Heart right ventricle (tissue), 16 donors: ENCODE data around the gene TXLNB. TPM values are rescaled to one million over a fixed set of nuclear protein-coding genes. Genes with fewer than 3 reads are reported as not detected.

ENCODE experiments used
- ATAC-seq, 8 donors: fragments of 200-7000 bp; cut with Tn5 transposase; one replicate each; pipeline ENCODE4 v1.9.1; 2020; ENCODE audit warnings: mild to moderate bottlenecking in 8 of 8, moderate library complexity in 8 of 8, moderate number of reproducible peaks in 1 of 8
- DNase-seq, 2 donors: peaks; one replicate each; pipeline ENCODE4 v3.0.0-alpha.2; 2020
- H3K27ac ChIP-seq, 10 donors: fragments of 200-600 bp; sonication (generic) in 2 of 10; one replicate each; pipeline versions ENCODE4 v1.5.0 to v1.8.0; 2020 to 2022; ENCODE audit warnings: mild to moderate bottlenecking in 3 of 10
- H3K27me3 ChIP-seq, 7 donors: fragments of 200-600 bp; one replicate each; pipeline ENCODE4 v1.8.0; 2021 to 2022; ENCODE audit warnings: mild to moderate bottlenecking in 2 of 7
- H3K36me3 ChIP-seq, 9 donors: fragments of 200-600 bp; sonication (generic) in 1 of 9; one replicate each; pipeline versions ENCODE4 v1.5.0 to v1.8.0; 2020 to 2022; ENCODE audit warnings: mild to moderate bottlenecking in 2 of 9
- H3K4me1 ChIP-seq, 9 donors: fragments of 200-600 bp; sonication (generic) in 1 of 9; one replicate each; pipeline versions ENCODE4 v1.5.0 to v1.8.0; 2020 to 2022; ENCODE audit warnings: mild to moderate bottlenecking in 4 of 9
- H3K4me3 ChIP-seq, 10 donors: fragments of 200-600 bp; sonication (generic) in 2 of 10; one replicate each; pipeline versions ENCODE4 v1.5.0 to v1.8.0; 2020 to 2022; ENCODE audit warnings: mild to moderate bottlenecking in 7 of 10, moderate library complexity in 2 of 10
- H3K9me3 ChIP-seq, 11 donors: fragments of 200-600 bp in 10 of 11; sonication (generic) in 2 of 11; one replicate each; pipeline versions ENCODE4 v1.5.0 to v1.8.0; 2013 to 2022; ENCODE audit warnings: mild to moderate bottlenecking in 2 of 11, control low read depth in 1 of 11, moderate library complexity in 1 of 11
- WGBS, 2 donors: extraction: QIAGEN DNeasy Blood & Tissue Kit; methylation state at CpG; one replicate each; pipeline ENCODE4 v1.1.7; 2013; ENCODE audit warnings: inconsistent platforms in 1 of 2; 5-methylcytosine and 5-hydroxymethylcytosine counted together
- intact Hi-C, 10 donors: fragments of 100-400 bp; cut with DNase I; formaldehyde crosslinking; loops; one replicate each; pipeline versions ENCODE4 v1.11.1 to v1.14.2; 2022
- polyA plus RNA-seq, 2 donors: library from polyadenylated mRNA; stranded (reverse); fragments of 200-250 nt; gene quantifications; one replicate each; pipeline ENCODE4 v1.2.3, GENCODE V29; 2013
- total RNA-seq, 10 donors: library from RNA; stranded (reverse); fragmentation: NEBNext Ultra II Directional in 3 of 10; extraction: Animal tissue kit (Norgen Biotek cat#: 25700) in 3 of 10; gene quantifications; one replicate each; pipeline versions ENCODE4 v1.2.1 to v1.2.4, GENCODE V29; 2021 to 2023
- TF ChIP-seq, protein P1 (sequence below), 9 donors: fragments of 200-600 bp; sonication (generic) in 2 of 9; IDR thresholded peaks; one replicate each; pipeline versions ENCODE4 v1.5.0 to v1.8.0; 2021 to 2022; ENCODE audit warnings: antibody characterized with exemption in 9 of 9, mild to moderate bottlenecking in 5 of 9, moderate library complexity in 1 of 9
- donor health status: Arrhythmogenic right ventricular cardiomyopathy.
- donor health status: ischemic (EF 13 %, LVEDD 7.1; RV severe dilation, severe dysfunction).
- donor health status: healthy with polysubstance abuse.
- donor health status: DM: no; HTN: yes; CAD: no.
- donor health status: DM: no; HTN: no; CAD: no.
- donor health status: ischemic (EF 25% LVEDD 6.9; RV normal size, moderate dysfunction).
- donor health status: ischemic (EF 25% LVEDD 5.7; RV mildly dilated, moderate dysfunction).
- donor health status: healthy.
- donor health status: DM: yes; HTN: yes; CAD: no.
- donor health status: Ischemic cardiomyopathy.
- donor health status: ischemic (EF 35%, LVEDD 5.7; RV mildly dilated, moderate dysfunction).
- donor health status: nonischemic (EF 11% LVEDD 7.7; RV severe dilation, severe dysfunction).
- donor health status: DM: yes; HTN: yes; CAD: no.
- donor health status: PGD.
- donor health status: ischemic (EF 29% LVEDD 5.4; RV normal size, mild dysfunction).
- donor health status: nonischemic (EF 23%, LVEDD 6.1; RV moderate dilation, normal function).

TXLNB gene
- total and polyA plus RNA-seq, 12 donors, result 6.2 to 156 (median 132) TPM

DNA sequence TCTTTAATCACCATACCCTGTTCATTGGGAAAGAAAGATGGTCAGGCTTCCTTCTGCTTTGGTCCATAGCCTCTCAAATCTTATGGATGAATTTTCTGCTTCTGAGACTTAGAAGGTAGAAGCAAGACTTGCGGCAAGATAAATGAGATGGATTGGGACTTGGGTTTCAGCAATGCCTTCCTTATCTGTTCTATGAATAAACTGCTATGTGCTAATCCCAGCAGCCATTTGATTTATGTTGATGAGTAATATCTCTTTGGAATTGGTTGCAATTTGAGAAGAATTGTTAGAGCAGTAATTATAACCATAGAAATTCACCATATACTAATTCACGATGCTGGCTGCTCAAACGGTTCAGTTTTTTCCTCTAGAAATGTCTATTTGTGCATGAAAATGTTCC, 48.3 kb downstream of the TXLNB start:
- no peaks in the 10 kb centered on the region for H3K9me3 ChIP-seq
- peaks cover 0 to 75% (median 0%) of the 10 kb centered on the region in 9 donors for H3K36me3 ChIP-seq
- ATAC-seq (no peak), DNase-seq (no peak)
- H3K4me1 ChIP-seq, result peaks cover 0 to 24% (median 9%) of the 10 kb centered on the region in 9 donors
- intact Hi-C loops, result no loop called here
- TF ChIP-seq, protein P1, sequence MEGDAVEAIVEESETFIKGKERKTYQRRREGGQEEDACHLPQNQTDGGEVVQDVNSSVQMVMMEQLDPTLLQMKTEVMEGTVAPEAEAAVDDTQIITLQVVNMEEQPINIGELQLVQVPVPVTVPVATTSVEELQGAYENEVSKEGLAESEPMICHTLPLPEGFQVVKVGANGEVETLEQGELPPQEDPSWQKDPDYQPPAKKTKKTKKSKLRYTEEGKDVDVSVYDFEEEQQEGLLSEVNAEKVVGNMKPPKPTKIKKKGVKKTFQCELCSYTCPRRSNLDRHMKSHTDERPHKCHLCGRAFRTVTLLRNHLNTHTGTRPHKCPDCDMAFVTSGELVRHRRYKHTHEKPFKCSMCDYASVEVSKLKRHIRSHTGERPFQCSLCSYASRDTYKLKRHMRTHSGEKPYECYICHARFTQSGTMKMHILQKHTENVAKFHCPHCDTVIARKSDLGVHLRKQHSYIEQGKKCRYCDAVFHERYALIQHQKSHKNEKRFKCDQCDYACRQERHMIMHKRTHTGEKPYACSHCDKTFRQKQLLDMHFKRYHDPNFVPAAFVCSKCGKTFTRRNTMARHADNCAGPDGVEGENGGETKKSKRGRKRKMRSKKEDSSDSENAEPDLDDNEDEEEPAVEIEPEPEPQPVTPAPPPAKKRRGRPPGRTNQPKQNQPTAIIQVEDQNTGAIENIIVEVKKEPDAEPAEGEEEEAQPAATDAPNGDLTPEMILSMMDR (IDR thresholded peaks at IDR 0.05), result no peak
- no peak overlapping the region for H3K4me3 ChIP-seq
- WGBS, 2 donors, result 92 to 94% methylated on average over 3 of the region's 3 CpGs
- H3K27ac ChIP-seq, result peak overlapping the region in 1 of 10 donors; percentile 5
- no peaks in the 10 kb centered on the region for H3K27me3 ChIP-seq

DNA sequence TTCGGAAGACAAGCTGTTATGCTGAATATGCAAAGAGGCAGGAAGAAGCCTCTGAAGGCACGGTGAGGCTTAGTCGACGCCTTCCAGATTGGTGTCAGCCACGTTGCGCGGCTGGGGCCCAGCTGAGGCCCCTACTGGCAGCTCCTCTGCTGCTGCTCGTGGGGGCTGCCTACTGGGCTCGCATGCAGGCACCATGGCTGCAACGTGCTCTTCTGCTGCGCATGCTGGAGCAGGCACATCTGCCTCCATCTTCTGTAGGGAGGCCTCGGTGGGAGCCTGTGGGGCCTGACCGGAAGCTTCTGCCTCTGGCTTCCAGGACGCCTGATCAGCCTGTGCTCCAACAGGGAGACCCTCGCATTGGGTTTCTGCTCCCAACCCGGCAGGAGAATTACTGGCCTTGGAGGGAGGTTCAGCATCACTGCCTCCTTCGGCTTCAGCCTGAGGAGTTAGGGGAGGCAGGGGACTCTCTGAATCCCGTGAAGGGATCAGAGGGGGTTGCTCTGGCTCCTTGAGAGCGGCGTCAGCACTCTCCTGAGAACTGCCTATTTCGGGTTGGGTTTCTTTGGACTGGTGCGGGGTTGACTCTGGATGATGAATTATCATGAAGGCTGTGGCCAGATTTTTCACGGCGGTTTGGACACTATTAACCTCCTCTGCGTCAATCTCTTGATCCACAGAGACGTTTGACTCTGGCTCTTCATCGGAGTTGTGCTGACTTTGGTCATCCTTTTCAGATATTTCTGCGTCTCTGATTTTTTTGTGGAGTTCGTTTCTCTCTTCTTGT, 49.1 kb downstream of the TXLNB start:
- Histone ChIP-seq H3K9me3 (no peaks in the 10 kb centered on the region), H3K27me3 (no peaks in the 10 kb centered on the region), H3K27ac (no peak overlapping the region), H3K4me3 (no peak overlapping the region), H3K4me1 (peaks cover 0 to 24% (median 9%) of the 10 kb centered on the region in 9 donors), H3K36me3 (peaks cover 0 to 70% (median 0%) of the 10 kb centered on the region in 9 donors)
- ATAC-seq (no peak), DNase-seq (no peak)
- TF ChIP-seq, protein P1 (IDR thresholded peaks at IDR 0.05), result no peak
- intact Hi-C loops, result no loop called here
- 92 to 93% methylated on average over 29 of the region's 29 CpGs for WGBS, 2 donors

DNA sequence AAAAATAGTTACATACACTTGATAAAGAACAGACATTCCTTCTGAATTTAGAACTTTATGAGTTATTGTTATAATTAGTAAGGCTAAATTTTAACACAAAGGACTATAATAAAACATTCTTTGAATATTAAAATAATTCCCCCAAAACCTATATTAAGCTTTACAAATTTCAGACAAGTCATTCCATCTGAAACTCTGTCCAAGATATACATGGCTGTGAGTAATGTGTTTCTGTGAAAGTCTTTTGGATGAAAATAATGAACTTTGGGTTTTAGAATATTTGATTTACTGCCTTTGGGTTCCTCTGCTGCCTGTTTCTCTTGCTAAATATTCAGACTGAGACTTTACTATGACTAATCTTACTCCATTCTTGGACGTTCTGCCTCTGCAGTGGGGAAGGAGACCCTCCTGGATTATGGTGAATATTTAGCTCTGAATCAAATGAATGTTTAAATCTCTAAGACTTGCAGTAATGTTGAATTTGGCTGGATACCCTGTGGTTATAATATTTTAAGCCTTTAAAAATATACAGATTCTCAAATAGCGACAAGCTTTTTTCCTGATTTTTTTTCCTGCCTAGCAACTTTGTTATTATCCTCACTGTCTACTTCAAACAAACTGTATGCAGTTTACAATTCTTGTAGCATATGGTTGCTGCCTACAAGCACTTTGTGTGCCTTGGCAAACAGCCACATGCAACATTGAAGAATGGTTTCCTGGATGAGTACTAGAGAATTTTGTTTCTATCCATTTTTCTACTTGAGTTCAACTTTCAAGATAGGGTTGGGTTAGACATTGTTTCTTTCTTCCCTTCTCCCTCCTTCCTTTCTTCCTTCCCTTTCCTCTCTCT, 51.4 kb downstream of the TXLNB start:
- intact Hi-C loops, result no loop called here
- DNase-seq (no peak), ATAC-seq (peak in 1 of 8 donors; percentile 27)
- Histone ChIP-seq H3K4me3 (no peak overlapping the region), H3K4me1 (peaks cover 0 to 24% (median 9%) of the 10 kb centered on the region in 9 donors), H3K27ac (peak overlapping the region in 6 of 10 donors; percentile 6 to 47 (median 21)), H3K36me3 (peaks cover 0 to 48% (median 0%) of the 10 kb centered on the region in 9 donors), H3K27me3 (no peaks in the 10 kb centered on the region), H3K9me3 (no peaks in the 10 kb centered on the region)
- WGBS, 2 donors, result 31 to 43% methylated on average over 2 of the region's 2 CpGs
- TF ChIP-seq, protein P1 (IDR thresholded peaks at IDR 0.05), result no peak

- peak in 5 of 8 donors; percentile 16 to 42 (median 29) for ATAC-seq
- peaks cover 0 to 23% (median 9%) of the 10 kb centered on the region in 9 donors for H3K4me1 ChIP-seq
- intact Hi-C loops, result loop anchor here in 1 of 10 donors (10.0 kb wide), 1 partner anchor 96 kb away; no protein-coding TSS in a partner anchor
- DNase-seq, result no peak
- peak overlapping the region in 2 of 10 donors; percentile 31 to 43 for H3K27ac ChIP-seq
- H3K36me3 ChIP-seq, result peaks cover 0 to 35% (median 0%) of the 10 kb centered on the region in 9 donors
- no peaks in the 10 kb centered on the region for H3K27me3 ChIP-seq
- TF ChIP-seq, protein P1 (IDR thresholded peaks at IDR 0.05), result no peak
- 45 to 53% methylated on average over 10 of the region's 10 CpGs for WGBS, 2 donors
- peaks cover 0 to 12% (median 0%) of the 10 kb centered on the region in 11 donors for H3K9me3 ChIP-seq
- H3K4me3 ChIP-seq, result no peak overlapping the region
These were observed 52.7 kb downstream of the TXLNB start for GRCh38 chr6:139239064-139239463.
